GM23338 (cell line): ENCODE measurements around the gene SLC22A14. TPM values are rescaled to one million over a fixed set of nuclear protein-coding genes. Genes with fewer than 3 reads are reported as not detected.

Source experiments
- ATAC-seq: fragments of 200-7000 bp; cut with Tn5 transposase; 3 replicates; pipeline ENCODE4 v1.9.1; 2020
- DNase-seq: peaks from one replicate; pipeline ENCODE4 v3.0.0-alpha.2; 2015; ENCODE audit warnings: low spot score
- H2AFZ ChIP-seq: fragments of 200-600 bp; sonication (generic); 2 replicates; pipeline ENCODE4 v1.8.0; 2016; ENCODE audit warnings: antibody characterized with exemption, mild to moderate bottlenecking, moderate library complexity
- H3F3A ChIP-seq: fragments of 200-600 bp; sonication (generic); replicated peaks from 2 replicates; pipeline ENCODE4 v1.8.0; 2017; ENCODE audit warnings: antibody characterized with exemption, mixed run types, low read depth
- H3K27ac ChIP-seq: fragments of 200-600 bp; sonication (generic); 2 replicates; pipeline ENCODE4 v1.6.1; 2016; ENCODE audit warnings: low read depth
- H3K27me3 ChIP-seq: fragments of 200-600 bp; sonication (generic); 2 replicates; pipeline ENCODE4 v1.8.0; 2016; ENCODE audit warnings: mild to moderate bottlenecking, mixed run types, moderate library complexity; ENCODE audit not compliant: insufficient read depth
- H3K36me3 ChIP-seq: fragments of 200-600 bp; sonication (generic); 2 replicates; pipeline ENCODE4 v1.8.0; 2016; ENCODE audit warnings: mild to moderate bottlenecking; ENCODE audit not compliant: insufficient read depth
- H3K4me1 ChIP-seq: fragments of 200-600 bp; sonication (generic); 2 replicates; pipeline ENCODE4 v1.8.0; 2016; ENCODE audit warnings: mild to moderate bottlenecking, moderate library complexity; ENCODE audit not compliant: insufficient read depth
- H3K4me2 ChIP-seq: fragments of 200-600 bp; sonication (generic); 2 replicates; pipeline ENCODE4 v1.7.1; 2017; ENCODE audit warnings: mixed run types
- H3K4me3 ChIP-seq: fragments of 200-600 bp; sonication (generic); 2 replicates; pipeline ENCODE4 v1.6.1; 2016; ENCODE audit warnings: mixed run types
- H3K79me2 ChIP-seq: fragments of 200-600 bp; sonication (generic); replicated peaks from 2 replicates; pipeline ENCODE4 v1.8.0; 2017; ENCODE audit warnings: mild to moderate bottlenecking; ENCODE audit not compliant: insufficient read depth
- H3K9me2 ChIP-seq: fragments of 200-600 bp; sonication (generic); 2 replicates; pipeline ENCODE4 v1.8.0; 2017; ENCODE audit not compliant: insufficient read depth
- H4K20me1 ChIP-seq: fragments of 200-600 bp; sonication (generic); replicated peaks from 2 replicates; pipeline ENCODE4 v1.8.0; 2017; ENCODE audit warnings: mild to moderate bottlenecking; ENCODE audit not compliant: insufficient read depth
- H3K27ac Mint-ChIP-seq: 2 replicates; pipeline ENCODE4 v1.8.0; 2020; ENCODE audit warnings: inconsistent platforms, mild to moderate bottlenecking, moderate library complexity, mixed read lengths
- H3K27me3 Mint-ChIP-seq: 3 replicates; pipeline ENCODE4 v1.8.0; 2022; ENCODE audit warnings: low read depth, mild to moderate bottlenecking, moderate library complexity, mixed read lengths, inconsistent platforms; ENCODE audit not compliant: insufficient read depth, poor library complexity
- H3K36me3 Mint-ChIP-seq: 3 replicates; pipeline ENCODE4 v1.8.0; 2021; ENCODE audit warnings: low read depth, mild to moderate bottlenecking, inconsistent platforms, moderate library complexity, mixed read lengths
- H3K4me1 Mint-ChIP-seq: 3 replicates; pipeline ENCODE4 v1.8.0; 2020; ENCODE audit warnings: mild to moderate bottlenecking, inconsistent platforms, mixed read lengths
- H3K4me3 Mint-ChIP-seq: 3 replicates; pipeline ENCODE4 v1.8.0; 2021; ENCODE audit warnings: moderate library complexity, mild to moderate bottlenecking, inconsistent platforms, mixed read lengths
- H3K9me3 Mint-ChIP-seq: 3 replicates; pipeline ENCODE4 v1.8.0; 2020; ENCODE audit warnings: moderate library complexity, mild to moderate bottlenecking, inconsistent platforms, mixed read lengths
- CREB1 ChIP-seq: fragments of 250-450 bp; sonication (Bioruptor Pico); IDR thresholded peaks from 2 replicates; pipeline ENCODE4 v1.5.0; 2020; ENCODE audit warnings: low read depth, mild to moderate bottlenecking, moderate library complexity
- ETS1 ChIP-seq: IDR thresholded peaks from 2 replicates; pipeline ENCODE4 v1.6.1; 2016; ENCODE audit warnings: antibody characterized with exemption
- EZH2 ChIP-seq: fragments of 200-600 bp; sonication (generic); IDR thresholded peaks from one replicate; pipeline ENCODE4 v1.8.0; 2017; ENCODE audit warnings: antibody characterized with exemption, mild to moderate bottlenecking, low read depth; ENCODE audit not compliant: unreplicated experiment
- EZH2phosphoT487 ChIP-seq: fragments of 200-600 bp; sonication (generic); IDR thresholded peaks from one replicate; pipeline ENCODE4 v1.8.1; 2018; ENCODE audit warnings: antibody characterized with exemption; ENCODE audit not compliant: unreplicated experiment
- JUNB ChIP-seq: IDR thresholded peaks from one replicate; pipeline ENCODE4 v1.6.1; 2016; ENCODE audit warnings: antibody characterized with exemption; ENCODE audit not compliant: unreplicated experiment
- NANOG ChIP-seq: IDR thresholded peaks from 2 replicates; pipeline ENCODE4 v1.6.1; 2016; ENCODE audit warnings: antibody characterized with exemption, borderline replicate concordance
- POLR2AphosphoS5 ChIP-seq: IDR thresholded peaks from 2 replicates; pipeline ENCODE4 v1.6.1; 2016; ENCODE audit warnings: antibody characterized with exemption, low read depth
- REST ChIP-seq: IDR thresholded peaks from one replicate; pipeline ENCODE4 v1.6.1; 2018; ENCODE audit warnings: antibody characterized with exemption; ENCODE audit not compliant: unreplicated experiment
- STAT1 ChIP-seq: IDR thresholded peaks from one replicate; pipeline ENCODE4 v1.6.1; 2016; ENCODE audit warnings: antibody characterized with exemption; ENCODE audit not compliant: unreplicated experiment
- ZNF114 ChIP-seq: fragments of 250-450 bp; sonication (Bioruptor Pico); IDR thresholded peaks from 2 replicates; pipeline ENCODE4 v1.5.0; 2020; ENCODE audit warnings: mild to moderate bottlenecking, moderate library complexity
- ZNF331 ChIP-seq: fragments of 250-450 bp; sonication (Bioruptor Pico); IDR thresholded peaks from 2 replicates; pipeline ENCODE4 v1.5.0; 2020; ENCODE audit warnings: low read depth, mild to moderate bottlenecking, moderate library complexity
- polyA plus RNA-seq: library from polyadenylated mRNA; unstranded; fragments of >200 nt; fragmentation: Nextera tagmentation; extraction: Ambion mirVana; gene quantifications from 2 replicates; pipeline ENCODE4 v1.2.1, GENCODE V29; 2016
- total RNA-seq: library from RNA; depleted of rRNA; stranded (reverse); fragments of >200 nt; shearing (Covaris generic); gene quantifications from 2 replicates; pipeline ENCODE4 v1.2.3, GENCODE V29; 2014

The SLC22A14 gene
- total and polyA plus RNA-seq, 2 experiments from 2014 or later = not detected

GRCh38 chr3:38314764-38315487 is 32.8 kb downstream of the SLC22A14 start:
- TF ChIP-seq NANOG = no peak
- TF ChIP-seq CREB1 = no peak
- TF ChIP-seq STAT1 = no peak
- TF ChIP-seq REST = no peak
- no peak for TF ChIP-seq EZH2phosphoT487
- no peak for TF ChIP-seq ZNF114 (CRISPR knock-in tag)
- Histone ChIP-seq H3K4me3 (no peak overlapping the region), H3K27me3 (no peaks in the 10 kb centered on the region), H3K4me2 (no peak overlapping the region), H3K9me2 (0 out of 2 replicates have a peak, but pooled peaks cover 3% of the 10 kb centered on the region), H3K27ac (no peak overlapping the region), H3F3A (no peaks in the 10 kb centered on the region), H3K79me2 (no peaks in the 10 kb centered on the region), H3K4me1 (no peaks in the 10 kb centered on the region), H3K36me3 (no peaks in the 10 kb centered on the region), H2AFZ (peak overlapping the region; percentile 69), H4K20me1 (no peaks in the 10 kb centered on the region)
- Mint-ChIP-seq H3K4me1 (peaks cover 9% of the 10 kb centered on the region; the same call in 2 of the 3 replicates), H3K27me3 (peaks cover 10% of the 10 kb centered on the region), H3K36me3 (no peaks in the 10 kb centered on the region; the same call in 2 of the 3 replicates), H3K9me3 (no peaks in the 10 kb centered on the region; the same call in 2 of the 3 replicates), H3K27ac (no peak overlapping the region), H3K4me3 (no peak overlapping the region)
- ATAC-seq (peak; percentile 47), DNase-seq (peak; percentile 8)

GRCh38 chr3:38315488-38316230 is 33.6 kb downstream of the SLC22A14 start:
- Histone ChIP-seq H2AFZ (no peak overlapping the region), H3K27ac (no peak overlapping the region), H3K4me3 (no peak overlapping the region), H3K36me3 (no peaks in the 10 kb centered on the region), H3K27me3 (no peaks in the 10 kb centered on the region), H3K4me1 (no peaks in the 10 kb centered on the region), H4K20me1 (no peaks in the 10 kb centered on the region), H3F3A (no peaks in the 10 kb centered on the region), H3K9me2 (0 out of 2 replicates have a peak, but pooled peaks cover 3% of the 10 kb centered on the region), H3K4me2 (no peak overlapping the region), H3K79me2 (no peaks in the 10 kb centered on the region)
- TF ChIP-seq EZH2 (no peak), POLR2AphosphoS5 (no peak), ETS1 (no peak), ZNF331 (CRISPR knock-in tag) (no peak), JUNB (no peak), CREB1 (no peak), REST (no peak), NANOG (no peak), STAT1 (no peak), EZH2phosphoT487 (no peak)
- H3K4me3 Mint-ChIP-seq = no peak overlapping the region
- DNase-seq (no peak), ATAC-seq (no peak; the same call in 2 of the 3 replicates)
- H3K27me3 Mint-ChIP-seq = peaks cover 13% of the 10 kb centered on the region
- no peak overlapping the region for H3K27ac Mint-ChIP-seq
- H3K4me1 Mint-ChIP-seq = peaks cover 9% of the 10 kb centered on the region; the same call in 2 of the 3 replicates
- no peaks in the 10 kb centered on the region; the same call in 2 of the 3 replicates for H3K36me3 Mint-ChIP-seq
- no peaks in the 10 kb centered on the region; the same call in 2 of the 3 replicates for H3K9me3 Mint-ChIP-seq
